Neural crest cell (in vitro differentiated cells): Measurements from ENCODE around the gene IGFN1. TPM values are rescaled to one million over a fixed set of nuclear protein-coding genes. Genes with fewer than 3 reads are reported as not detected.
A peak's percentile ranks its signal among the peaks of the same experiment; 100 is the strongest.
"Not testable (repeated sequence)": the region's sequence is repeated elsewhere in the genome, so short reads cannot be mapped to it uniquely, and the experiment has no call there.

Experiments used
- DNase-seq: peaks from one replicate; pipeline ENCODE4 v3.0.0; 2021; ENCODE audit warnings: low read depth, mixed read lengths, low spot score
- H3K27ac Mint-ChIP-seq: one replicate; pipeline ENCODE4 v1.8.0; 2021; ENCODE audit warnings: mild to moderate bottlenecking, mixed read lengths; ENCODE audit not compliant: unreplicated experiment
- H3K27me3 Mint-ChIP-seq: 2 replicates; pipeline ENCODE4 v1.8.0; 2021; ENCODE audit warnings: low read depth, mild to moderate bottlenecking, mixed read lengths
- H3K36me3 Mint-ChIP-seq: 2 replicates; pipeline ENCODE4 v1.8.0; 2021; ENCODE audit warnings: low read depth, mild to moderate bottlenecking, mixed read lengths
- H3K4me1 Mint-ChIP-seq: 2 replicates; pipeline ENCODE4 v1.8.0; 2021; ENCODE audit warnings: mixed read lengths
- H3K4me3 Mint-ChIP-seq: one replicate; pipeline ENCODE4 v1.8.0; 2021; ENCODE audit warnings: mild to moderate bottlenecking, mixed read lengths
- H3K9me3 Mint-ChIP-seq: 2 replicates; pipeline ENCODE4 v1.8.0; 2021; ENCODE audit warnings: mixed read lengths
- total RNA-seq: library from RNA; stranded (reverse); gene quantifications from 2 replicates; pipeline ENCODE4 v1.2.1, GENCODE V29; 2021
- TF ChIP-seq, protein P1 (sequence below): fragments of 200-600 bp; sonication (generic); conservative IDR thresholded peaks from 2 replicates; pipeline ENCODE4 v1.5.0; 2021; ENCODE audit warnings: antibody characterized with exemption, mild to moderate bottlenecking

The IGFN1 gene
- total RNA-seq, 1 donor from 2014 or later = not detected

DNA sequence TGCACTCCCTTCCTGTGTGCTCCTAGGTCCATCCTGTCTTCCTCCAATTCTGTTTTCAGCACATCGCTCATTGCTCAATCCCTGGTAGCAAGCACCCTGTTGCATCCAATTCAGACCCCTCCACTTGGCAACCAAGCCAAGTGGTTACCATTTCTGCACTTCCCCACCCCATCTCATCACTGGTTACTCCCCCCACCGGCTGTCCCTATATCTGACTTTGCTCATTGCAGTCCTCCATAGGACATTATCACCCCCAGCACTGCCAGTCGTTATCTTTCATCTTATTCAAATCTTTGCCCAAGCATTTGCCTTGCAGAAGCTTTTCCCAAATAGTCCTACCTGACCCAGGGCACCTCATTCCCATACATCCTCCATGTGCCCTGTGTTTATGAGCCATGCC lies 34.3 kb upstream of the IGFN1 start:
- no peak overlapping the region for H3K27ac Mint-ChIP-seq
- TF ChIP-seq, protein P1, sequence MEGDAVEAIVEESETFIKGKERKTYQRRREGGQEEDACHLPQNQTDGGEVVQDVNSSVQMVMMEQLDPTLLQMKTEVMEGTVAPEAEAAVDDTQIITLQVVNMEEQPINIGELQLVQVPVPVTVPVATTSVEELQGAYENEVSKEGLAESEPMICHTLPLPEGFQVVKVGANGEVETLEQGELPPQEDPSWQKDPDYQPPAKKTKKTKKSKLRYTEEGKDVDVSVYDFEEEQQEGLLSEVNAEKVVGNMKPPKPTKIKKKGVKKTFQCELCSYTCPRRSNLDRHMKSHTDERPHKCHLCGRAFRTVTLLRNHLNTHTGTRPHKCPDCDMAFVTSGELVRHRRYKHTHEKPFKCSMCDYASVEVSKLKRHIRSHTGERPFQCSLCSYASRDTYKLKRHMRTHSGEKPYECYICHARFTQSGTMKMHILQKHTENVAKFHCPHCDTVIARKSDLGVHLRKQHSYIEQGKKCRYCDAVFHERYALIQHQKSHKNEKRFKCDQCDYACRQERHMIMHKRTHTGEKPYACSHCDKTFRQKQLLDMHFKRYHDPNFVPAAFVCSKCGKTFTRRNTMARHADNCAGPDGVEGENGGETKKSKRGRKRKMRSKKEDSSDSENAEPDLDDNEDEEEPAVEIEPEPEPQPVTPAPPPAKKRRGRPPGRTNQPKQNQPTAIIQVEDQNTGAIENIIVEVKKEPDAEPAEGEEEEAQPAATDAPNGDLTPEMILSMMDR = no peak
- H3K27me3 Mint-ChIP-seq = no peaks in the 10 kb centered on the region
- peak overlapping the region; percentile 22 for H3K4me3 Mint-ChIP-seq
- H3K9me3 Mint-ChIP-seq = no peaks in the 10 kb centered on the region
- no peak for DNase-seq
- peaks cover 20% of the 10 kb centered on the region for H3K4me1 Mint-ChIP-seq
- no peaks in the 10 kb centered on the region for H3K36me3 Mint-ChIP-seq

DNA sequence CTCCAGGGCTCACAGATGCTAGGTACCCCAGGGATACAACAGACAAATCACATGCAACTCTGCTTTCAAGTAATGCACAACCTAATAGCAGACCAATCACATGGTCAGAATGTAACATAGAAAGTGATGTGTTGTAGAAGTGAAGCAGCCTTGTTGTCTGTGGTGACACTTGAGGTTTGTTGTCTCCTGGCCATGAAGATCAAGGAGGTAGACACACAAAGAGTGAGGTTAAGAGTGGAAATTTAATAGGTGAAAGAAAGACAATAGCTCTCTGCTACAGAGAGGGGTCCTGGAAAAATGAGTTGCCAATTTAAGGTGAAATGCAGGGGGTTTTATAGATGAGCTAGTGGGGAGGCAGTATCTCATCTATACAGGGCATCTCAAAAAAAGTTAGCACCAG lies 33.8 kb upstream of the IGFN1 start:
- H3K9me3 Mint-ChIP-seq = no peaks in the 10 kb centered on the region
- no peak overlapping the region for H3K4me3 Mint-ChIP-seq
- H3K4me1 Mint-ChIP-seq = peaks cover 20% of the 10 kb centered on the region
- H3K27me3 Mint-ChIP-seq = no peaks in the 10 kb centered on the region
- H3K36me3 Mint-ChIP-seq = no peaks in the 10 kb centered on the region
- H3K27ac Mint-ChIP-seq = no peak overlapping the region
- DNase-seq = no peak
- TF ChIP-seq, protein P1 = no peak

DNA sequence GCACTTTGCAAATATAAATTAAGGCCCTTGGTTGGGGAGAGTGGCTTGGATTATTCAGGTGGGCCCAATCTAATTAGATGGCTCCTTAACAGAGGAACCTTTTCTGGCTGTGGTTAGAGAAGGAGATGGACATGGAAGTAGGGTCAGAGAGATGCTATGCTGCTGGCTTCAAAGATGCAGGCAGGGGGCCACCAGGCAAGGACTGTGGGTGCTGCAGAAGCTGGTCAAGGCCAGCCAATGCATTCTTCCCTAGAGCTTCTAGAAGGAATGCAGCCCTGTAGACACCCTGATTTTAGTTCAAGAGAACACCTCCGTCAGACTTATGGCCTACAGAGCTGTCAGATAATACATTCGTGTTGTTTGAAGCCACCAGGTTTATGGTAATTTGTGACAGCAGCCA lies 32.7 kb upstream of the IGFN1 start:
- Mint-ChIP-seq H3K4me1 (peaks cover 15% of the 10 kb centered on the region), H3K36me3 (no peaks in the 10 kb centered on the region), H3K27ac (no peak overlapping the region), H3K9me3 (no peaks in the 10 kb centered on the region), H3K4me3 (no peak overlapping the region), H3K27me3 (no peaks in the 10 kb centered on the region)
- no peak for DNase-seq
- TF ChIP-seq, protein P1 = no peak

DNA sequence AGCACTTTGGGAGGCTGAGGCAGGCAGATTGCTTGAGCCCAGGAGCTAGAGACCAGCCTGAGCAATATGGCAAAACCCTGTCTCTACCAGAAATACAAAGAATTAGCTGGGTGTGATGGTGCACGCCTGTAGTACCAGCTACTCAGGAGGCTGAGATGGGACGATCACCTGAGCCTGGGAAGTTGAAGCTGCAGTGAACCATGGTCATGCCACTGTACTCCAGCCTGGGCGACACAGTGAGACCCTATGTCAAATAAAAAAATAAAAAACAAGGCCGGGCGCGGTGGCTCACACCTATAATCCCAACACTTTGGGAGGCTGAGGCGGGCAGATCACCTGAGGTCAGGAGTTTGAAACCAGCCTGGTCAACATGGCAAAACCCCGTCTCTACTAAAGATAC lies 27.6 kb upstream of the IGFN1 start:
- not testable (repeated sequence) for DNase-seq, H3K27ac Mint-ChIP-seq, H3K4me3 Mint-ChIP-seq, H3K27me3 Mint-ChIP-seq, H3K36me3 Mint-ChIP-seq, H3K9me3 Mint-ChIP-seq
- peaks cover 18% of the 10 kb centered on the region for H3K4me1 Mint-ChIP-seq

DNA sequence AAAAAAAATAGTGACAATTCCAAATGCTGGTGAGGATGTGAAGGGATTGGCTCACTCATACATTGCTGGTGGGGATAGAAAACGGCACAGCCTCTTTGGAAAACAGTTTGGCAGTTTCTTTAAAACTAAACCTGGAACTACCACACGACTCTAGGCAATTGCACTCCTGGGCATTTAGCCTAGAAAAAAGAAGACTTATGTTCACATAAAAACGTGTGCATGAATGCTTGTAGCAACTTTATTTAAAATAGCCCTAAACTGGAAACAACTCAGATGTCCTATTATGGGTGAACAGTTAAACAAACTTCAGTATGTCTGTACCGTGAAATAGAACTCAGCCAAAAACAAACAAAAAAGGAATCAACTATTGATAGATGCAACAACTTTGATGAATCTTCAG lies 26.9 kb upstream of the IGFN1 start:
- Mint-ChIP-seq H3K9me3 (no peaks in the 10 kb centered on the region), H3K27ac (no peak overlapping the region), H3K36me3 (no peaks in the 10 kb centered on the region), H3K4me3 (no peak overlapping the region), H3K4me1 (peaks cover 19% of the 10 kb centered on the region), H3K27me3 (no peaks in the 10 kb centered on the region)
- DNase-seq = no peak
- TF ChIP-seq, protein P1 = no peak

DNA sequence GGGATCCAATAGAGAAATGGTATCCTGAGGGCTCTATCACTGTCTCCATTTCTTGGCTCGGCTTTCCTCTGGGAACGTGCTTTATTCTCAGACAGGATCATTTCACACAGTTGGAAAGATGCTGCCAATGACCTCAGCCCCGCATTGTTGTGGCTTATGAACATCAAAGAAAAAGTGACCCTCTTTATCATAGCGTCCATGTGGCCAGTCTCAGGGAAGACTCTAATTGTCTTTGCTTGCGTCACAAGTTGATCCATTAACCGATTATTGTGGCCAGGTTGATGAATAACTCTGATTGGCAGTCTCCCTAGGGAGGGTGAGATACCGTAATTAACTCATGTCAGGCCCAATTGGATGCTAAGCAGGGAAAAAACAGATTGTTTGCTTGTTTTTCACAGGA lies 26.0 kb upstream of the IGFN1 start:
- Mint-ChIP-seq H3K9me3 (no peaks in the 10 kb centered on the region), H3K27ac (peak overlapping the region; percentile 28), H3K27me3 (peaks cover 4% of the 10 kb centered on the region), H3K36me3 (no peaks in the 10 kb centered on the region), H3K4me3 (no peak overlapping the region), H3K4me1 (peaks cover 23% of the 10 kb centered on the region)
- TF ChIP-seq, protein P1 = no peak
- no peak for DNase-seq
